ENCODE results near the gene CCNE1. TPM values are rescaled to one million over a fixed set of nuclear protein-coding genes. Genes with fewer than 3 reads are reported as not detected.

The CCNE1 gene
- polyA plus RNA-seq, 1 of the 3 experiments (the other 2 are of a cell fraction), result 8.9 TPM

GRCh38 chr19:29842471-29843179 lies 30.8 kb downstream of the CCNE1 start (continued):
- no peak for TF ChIP-seq REST (IDR thresholded peaks at IDR 0.05; ENCODE audit: low read depth, low read length)
- no peak for TF ChIP-seq CHD2 (IDR thresholded peaks at IDR 0.05; ENCODE audit: low read length, partially characterized antibody)
- TF ChIP-seq ZBTB33 (IDR thresholded peaks at IDR 0.05; ENCODE audit: borderline replicate concordance, low read depth), result no peak
- TF ChIP-seq TAF1 (IDR thresholded peaks at IDR 0.05; ENCODE audit: borderline replicate concordance, low read depth, low read length), result no peak
- no peak for TF ChIP-seq ELF1 (IDR thresholded peaks at IDR 0.05)
- TF ChIP-seq GABPA (IDR thresholded peaks at IDR 0.05; ENCODE audit: low read depth), result no peak

GRCh38 chr19:29843180-29844051 lies 31.6 kb downstream of the CCNE1 start:
- Histone ChIP-seq H4K20me1 (ENCODE audit: insufficient read depth) (no peaks in the 10 kb centered on the region), H3K79me2 (ENCODE audit: insufficient read depth) (no peaks in the 10 kb centered on the region), H3K4me3 (ENCODE audit: low read depth in 2 of 2, low read length in 1 of 2) (no peak overlapping the region), H3K4me1 (ENCODE audit: control insufficient read depth in 1 of 2, insufficient read depth in 2 of 2, low read depth in 1 of 2, low read length in 1 of 2) (peaks cover 0 to 11% of the 10 kb centered on the region in 2 experiments; a peak in 1 of 4 replicates), H3K27ac (ENCODE audit: low read depth in 2 of 2, low read length in 1 of 2) (no peak overlapping the region), H2AFZ (ENCODE audit: low read depth) (no peak overlapping the region), H3K9me3 (no peaks in the 10 kb centered on the region), H3K36me3 (replicated peaks in 1 of 2; ENCODE audit: control insufficient read depth in 1 of 2, insufficient read depth in 2 of 2, low read length in 1 of 2) (no peaks in the 10 kb centered on the region), H3K4me2 (0 out of 2 replicates have a peak overlapping the region, but pooled peaks have one; percentile 87), H3K9ac (no peak overlapping the region), H3K9me2 (no peaks in the 10 kb centered on the region), H3F3A (replicated peaks; ENCODE audit: insufficient read depth) (peaks cover 7% of the 10 kb centered on the region), H3K27me3 (ENCODE audit: insufficient read depth) (0 out of 2 replicates have a peak, but pooled peaks cover 6% of the 10 kb centered on the region)
- CTCF ChIA-PET, result interaction anchor here (0.9 to 2.7 kb wide), 4 partner anchors 31 to 127 kb away, joined by 3 to 12 read pairs (median 5); no protein-coding TSS in a partner anchor
- no peak for DNase-seq
- no peak for TF ChIP-seq GABPA (IDR thresholded peaks at IDR 0.05; ENCODE audit: low read depth)
- no peak for TF ChIP-seq CTCF (IDR thresholded peaks at IDR 0.05)
- 0 out of 2 replicates have a peak, but pooled peaks have one; percentile 6 for TF ChIP-seq USF1 (IDR thresholded peaks at IDR 0.05; ENCODE audit: borderline replicate concordance, low read depth)
- no peak for TF ChIP-seq RFX5 (IDR thresholded peaks at IDR 0.05; ENCODE audit: low read length)
- no peak for TF ChIP-seq ELF1 (IDR thresholded peaks at IDR 0.05)
- POLR2A ChIA-PET, result no interaction called here
- WGBS (ENCODE audit: low lambda C conversion rate), result 41% methylated on average over 40 of the region's 48 CpGs
